HepG2 (cell line): ENCODE results near the gene ZFP36. TPM values are rescaled to one million over a fixed set of nuclear protein-coding genes. Genes with fewer than 3 reads are reported as not detected.

Experiments
- AGO2 ChIP-seq: fragments of 200-400 bp; formaldehyde crosslinking; optimal IDR thresholded peaks from 2 replicates; pipeline ENCODE3; 2017; ENCODE audit warnings: mild to moderate bottlenecking, low read depth, low read length, moderate library complexity
- CSRNP2 ChIP-seq: sonication (generic); formaldehyde crosslinking; conservative IDR thresholded peaks from 2 replicates; pipeline ENCODE4 v1.8.0; 2022; ENCODE audit warnings: low read depth, missing genetic modification reagents
- GABPB1 ChIP-seq: IDR thresholded peaks from 2 replicates; pipeline ENCODE4 v1.6.1; 2016; ENCODE audit warnings: mild to moderate bottlenecking, missing genetic modification reagents, moderate library complexity, missing compliant biosample characterization
- GATAD1 ChIP-seq: IDR thresholded peaks from 2 replicates; pipeline ENCODE4 v1.6.1; 2016; ENCODE audit warnings: missing genetic modification reagents, missing compliant biosample characterization
- HCFC1 ChIP-seq: fragments of 150-350 bp; IDR thresholded peaks from 2 replicates; pipeline ENCODE4 v1.6.1; 2014; ENCODE audit warnings: low read depth, low read length
- HMG20A ChIP-seq: IDR thresholded peaks from 2 replicates; pipeline ENCODE4 v1.6.1; 2016; ENCODE audit warnings: borderline replicate concordance
- KDM1A ChIP-seq: IDR thresholded peaks from 2 replicates; pipeline ENCODE4 v1.6.1; 2016; ENCODE audit warnings: missing compliant biosample characterization
- MYNN ChIP-seq: sonication (generic); formaldehyde crosslinking; IDR thresholded peaks from 2 replicates; pipeline ENCODE4 v1.4.0; 2020; ENCODE audit warnings: mild to moderate bottlenecking, low read depth, missing genetic modification reagents
- POLR2A ChIP-seq, 2 experiments: IDR thresholded peaks; 2 replicates each; pipeline ENCODE4 v1.6.1; 2011; ENCODE audit warnings: low read depth in 2 of 2, low read length in 2 of 2, mild to moderate bottlenecking in 1 of 2, moderate library complexity in 1 of 2; ENCODE audit not compliant: insufficient read depth in 1 of 2
- SETDB1 ChIP-seq: sonication (generic); formaldehyde crosslinking; IDR thresholded peaks from 2 replicates; pipeline ENCODE4 v1.5.1; 2020; ENCODE audit warnings: missing genetic modification reagents, mild to moderate bottlenecking, borderline replicate concordance
- SMAD3 ChIP-seq: sonication (generic); formaldehyde crosslinking; IDR thresholded peaks from 2 replicates; pipeline ENCODE4 v1.4.0; 2020; ENCODE audit warnings: missing genetic modification reagents
- SP2 ChIP-seq: sonication (generic); formaldehyde crosslinking; IDR thresholded peaks from 2 replicates; pipeline ENCODE4 v1.5.1; 2020; ENCODE audit warnings: mild to moderate bottlenecking, missing genetic modification reagents
- SRSF9 ChIP-seq: fragments of 200-400 bp; formaldehyde crosslinking; IDR thresholded peaks from 2 replicates; pipeline ENCODE4 v1.6.1; 2018; ENCODE audit warnings: borderline replicate concordance, mild to moderate bottlenecking, low read depth, low read length; ENCODE audit not compliant: insufficient read depth, poor library complexity, severe bottlenecking
- TEF ChIP-seq: sonication (generic); formaldehyde crosslinking; IDR thresholded peaks from 2 replicates; pipeline ENCODE4 v1.5.0; 2020; ENCODE audit warnings: missing genetic modification reagents
- TFDP1 ChIP-seq: IDR thresholded peaks from 2 replicates; pipeline ENCODE4 v1.6.1; 2016; ENCODE audit warnings: missing compliant biosample characterization, missing genetic modification reagents, borderline replicate concordance
- TSC22D2 ChIP-seq: sonication (generic); formaldehyde crosslinking; IDR thresholded peaks from 2 replicates; pipeline ENCODE4 v1.5.1; 2020; ENCODE audit warnings: missing genetic modification reagents, mild to moderate bottlenecking, borderline replicate concordance
- WIZ ChIP-seq: sonication (generic); formaldehyde crosslinking; IDR thresholded peaks from 2 replicates; pipeline ENCODE4 v1.5.1; 2020; ENCODE audit warnings: mild to moderate bottlenecking, missing genetic modification reagents
- ZNF260 ChIP-seq: sonication (generic); formaldehyde crosslinking; IDR thresholded peaks from 2 replicates; pipeline ENCODE4 v1.4.0; 2020; ENCODE audit warnings: missing genetic modification reagents, low read depth, mild to moderate bottlenecking, borderline replicate concordance
- ZNF335 ChIP-seq: sonication (generic); formaldehyde crosslinking; IDR thresholded peaks from 2 replicates; pipeline ENCODE4 v1.4.0; 2020; ENCODE audit warnings: missing genetic modification reagents
- ZNF687 ChIP-seq: sonication (generic); formaldehyde crosslinking; IDR thresholded peaks from 2 replicates; pipeline ENCODE4 v1.5.1; 2020; ENCODE audit warnings: mild to moderate bottlenecking, missing genetic modification reagents, moderate library complexity
- ZNF83 ChIP-seq: sonication (generic); formaldehyde crosslinking; IDR thresholded peaks from 2 replicates; pipeline ENCODE4 v1.4.0; 2020; ENCODE audit warnings: missing genetic modification reagents, mild to moderate bottlenecking, borderline replicate concordance
- polyA plus RNA-seq, 8 experiments: library from polyadenylated mRNA; depleted of rRNA in 3 of 8; stranded (reverse) in 7 of 8; unstranded in 1 of 8; fragments of >200 nt; fragmentation: Illumina TruSeq in 4 of 8; extraction: Trizol in 4 of 8; gene quantifications; 2 replicates each; pipeline versions ENCODE4 v1.2.1 to v1.2.3, GENCODE V29; 2011 to 2016; ENCODE audit warnings: low read depth in 4 of 8, missing spikeins in 1 of 8, mixed read lengths in 1 of 8; ENCODE audit not compliant: insufficient read depth in 1 of 8
- total RNA-seq, 5 experiments: library from RNA; depleted of rRNA; stranded (reverse); fragments of >200 nt; fragmentation: Illumina TruSeq; extraction: Trizol; gene quantifications; 2 replicates each; pipeline ENCODE4 v1.2.3, GENCODE V29; 2016; ENCODE audit warnings: low read depth in 1 of 5

ZFP36 gene
- total and polyA plus RNA-seq, 2 of the 13 experiments (the other 11 are each of a cell fraction or from before 2014, with no cell fraction given), result 1.4 to 1.7 TPM

DNA sequence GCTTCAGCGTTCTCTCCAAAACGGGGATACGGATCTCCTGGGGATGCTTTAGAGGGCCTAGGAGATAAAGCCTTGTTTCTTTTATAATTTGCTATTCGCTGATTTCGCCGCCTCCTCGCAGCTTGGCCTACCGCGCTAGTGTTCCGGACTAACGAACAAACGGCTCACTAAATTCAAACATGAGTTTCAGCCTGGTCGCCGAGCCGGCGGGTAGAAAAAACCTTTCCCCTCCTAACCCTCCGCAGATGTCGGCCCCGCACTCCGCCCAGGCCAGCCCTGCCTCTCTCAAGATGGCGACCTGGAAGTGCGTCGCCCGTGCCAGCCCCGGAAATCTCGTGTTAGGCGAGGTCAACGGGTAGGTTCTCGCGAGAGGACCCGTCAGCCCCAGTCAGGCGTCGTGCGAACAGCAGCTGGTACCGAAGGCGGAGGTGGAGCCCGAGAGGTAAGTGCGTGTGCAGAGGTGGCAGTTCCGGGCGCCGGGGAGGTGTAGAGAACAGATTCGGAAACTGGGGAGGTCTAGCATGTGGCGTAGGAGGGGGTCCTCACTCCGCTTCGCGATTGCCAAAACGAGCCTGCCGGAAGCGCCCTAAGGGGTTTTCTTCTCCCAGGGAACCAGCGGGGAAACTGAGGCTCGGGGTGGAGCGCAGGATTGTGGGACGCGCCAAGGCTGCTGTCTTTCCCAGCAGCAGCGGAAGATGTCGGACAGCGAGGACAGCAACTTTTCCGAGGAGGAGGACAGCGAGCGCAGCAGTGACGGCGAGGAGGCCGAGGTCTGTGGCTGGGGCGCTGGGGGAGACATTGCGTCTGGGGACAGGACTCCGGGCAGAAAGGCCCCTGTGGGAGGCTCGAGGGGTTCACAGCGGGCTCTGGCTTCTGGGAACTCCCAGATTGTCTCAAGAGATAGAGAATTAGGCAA is 38.8 kb downstream of the ZFP36 start, which contains the start of gene SUPT5H (continued):
- TF ChIP-seq ZNF687 (peak; percentile 98), KDM1A (no peak), TFDP1 (CRISPR knock-in tag) (peak; percentile 89), TEF (CRISPR knock-in tag) (no peak), WIZ (no peak), GABPB1 (CRISPR knock-in tag) (peak; percentile 97), SMAD3 (no peak), SRSF9 (no peak), SETDB1 (CRISPR knock-in tag) (no peak), POLR2A (IDR thresholded peaks at IDR 0.05; ENCODE audit: insufficient read depth in 1 of 2, low read depth in 2 of 2, low read length in 2 of 2) (peak; percentile 77 to 92), AGO2 (peak; percentile 17), HCFC1 (peak; percentile 77), ZNF260 (CRISPR knock-in tag) (no peak), CSRNP2 (CRISPR knock-in tag) (no peak), HMG20A (no peak), MYNN (CRISPR knock-in tag) (0 out of 2 replicates have a peak, but pooled peaks have one; percentile 57), SP2 (CRISPR knock-in tag) (peak; percentile 64), TSC22D2 (CRISPR knock-in tag) (peak; percentile 70; the same call in 1 of the 2 replicates), ZNF83 (no peak), GATAD1 (peak; percentile 94), ZNF335 (CRISPR knock-in tag) (peak; percentile 90)
